HUES48 (cell line): ENCODE data around the gene CEP55.
"Not testable (repeated sequence)": the region's sequence is repeated elsewhere in the genome, so short reads cannot be mapped to it uniquely, and the experiment has no call there.

Experiments used
- H3K27ac ChIP-seq: one replicate; pipeline ENCODE4 v1.7.0; 2013; ENCODE audit warnings: low read depth, low read length, inconsistent platforms
- H3K27me3 ChIP-seq: 2 replicates; pipeline ENCODE4 v1.6.1; 2013; ENCODE audit warnings: mild to moderate bottlenecking, low read length; ENCODE audit not compliant: control insufficient read depth, insufficient read depth
- H3K36me3 ChIP-seq: 2 replicates; pipeline ENCODE4 v1.6.1; 2013; ENCODE audit warnings: low read length; ENCODE audit not compliant: control insufficient read depth, insufficient read depth
- H3K4me1 ChIP-seq: 2 replicates; pipeline ENCODE4 v1.6.1; 2013; ENCODE audit warnings: mild to moderate bottlenecking, low read length; ENCODE audit not compliant: control insufficient read depth, insufficient read depth
- H3K4me3 ChIP-seq: 2 replicates; pipeline ENCODE4 v1.5.1; 2013; ENCODE audit warnings: mild to moderate bottlenecking, low read depth, low read length
- H3K9ac ChIP-seq: 2 replicates; pipeline ENCODE4 v1.6.1; 2013; ENCODE audit warnings: mild to moderate bottlenecking, low read depth, low read length, moderate library complexity
- H3K9me3 ChIP-seq: 2 replicates; pipeline ENCODE4 v1.6.1; 2013; ENCODE audit warnings: low read length; ENCODE audit not compliant: control insufficient read depth, insufficient read depth

CEP55 gene

GRCh38 chr10:93461109-93461806 lies 35.2 kb upstream of the CEP55 start:
- no peaks in the 10 kb centered on the region for H3K36me3 ChIP-seq
- H3K9me3 ChIP-seq = no peaks in the 10 kb centered on the region
- no peak overlapping the region for H3K27ac ChIP-seq
- H3K4me3 ChIP-seq = no peak overlapping the region
- no peaks in the 10 kb centered on the region for H3K27me3 ChIP-seq
- no peak overlapping the region for H3K9ac ChIP-seq
- no peaks in the 10 kb centered on the region for H3K4me1 ChIP-seq

- no peaks in the 10 kb centered on the region for H3K9me3 ChIP-seq
- H3K27me3 ChIP-seq = no peaks in the 10 kb centered on the region
- no peaks in the 10 kb centered on the region for H3K36me3 ChIP-seq
- no peak overlapping the region for H3K27ac ChIP-seq
- no peak overlapping the region for H3K4me3 ChIP-seq
- H3K9ac ChIP-seq = no peak overlapping the region
- H3K4me1 ChIP-seq = no peaks in the 10 kb centered on the region
Measured at GRCh38 chr10:93461807-93462178, 34.6 kb upstream of the CEP55 start.

- Histone ChIP-seq H3K27ac (no peak overlapping the region), H3K9me3 (no peaks in the 10 kb centered on the region), H3K36me3 (no peaks in the 10 kb centered on the region), H3K4me3 (no peak overlapping the region), H3K27me3 (no peaks in the 10 kb centered on the region), H3K4me1 (no peaks in the 10 kb centered on the region), H3K9ac (no peak overlapping the region)
Measured at GRCh38 chr10:93462371-93462770, 34.0 kb upstream of the CEP55 start.

- no peaks in the 10 kb centered on the region for H3K36me3 ChIP-seq
- H3K4me3 ChIP-seq = no peak overlapping the region
- no peaks in the 10 kb centered on the region for H3K4me1 ChIP-seq
- no peak overlapping the region for H3K27ac ChIP-seq
- no peaks in the 10 kb centered on the region for H3K27me3 ChIP-seq
- no peak overlapping the region for H3K9ac ChIP-seq
- H3K9me3 ChIP-seq = no peaks in the 10 kb centered on the region
Measured at GRCh38 chr10:93462881-93463280, 33.5 kb upstream of the CEP55 start.

GRCh38 chr10:93463723-93464476 lies 32.5 kb upstream of the CEP55 start:
- no peak overlapping the region for H3K9ac ChIP-seq
- no peak overlapping the region for H3K4me3 ChIP-seq
- no peaks in the 10 kb centered on the region for H3K4me1 ChIP-seq
- no peak overlapping the region for H3K27ac ChIP-seq
- no peaks in the 10 kb centered on the region for H3K9me3 ChIP-seq
- H3K27me3 ChIP-seq = no peaks in the 10 kb centered on the region
- H3K36me3 ChIP-seq = no peaks in the 10 kb centered on the region

GRCh38 chr10:93464776-93465388 lies 31.5 kb upstream of the CEP55 start:
- Histone ChIP-seq H3K27ac (no peak overlapping the region), H3K9me3 (no peaks in the 10 kb centered on the region), H3K27me3 (no peaks in the 10 kb centered on the region), H3K4me3 (no peak overlapping the region), H3K36me3 (no peaks in the 10 kb centered on the region), H3K9ac (no peak overlapping the region), H3K4me1 (no peaks in the 10 kb centered on the region)

GRCh38 chr10:93465806-93466675 lies 30.4 kb upstream of the CEP55 start:
- Histone ChIP-seq H3K27me3 (no peaks in the 10 kb centered on the region), H3K27ac (no peak overlapping the region), H3K9ac (no peak overlapping the region), H3K9me3 (no peaks in the 10 kb centered on the region), H3K4me3 (no peak overlapping the region), H3K36me3 (no peaks in the 10 kb centered on the region), H3K4me1 (peaks cover 5% of the 10 kb centered on the region)

- H3K4me3 ChIP-seq, H3K9ac ChIP-seq, H3K36me3 ChIP-seq, H3K4me1 ChIP-seq, H3K9me3 ChIP-seq, H3K27ac ChIP-seq, H3K27me3 ChIP-seq: not testable (repeated sequence)
Measured at GRCh38 chr10:93467635-93468034, 28.8 kb upstream of the CEP55 start.

GRCh38 chr10:93468461-93469213 lies 27.8 kb upstream of the CEP55 start:
- Histone ChIP-seq H3K27me3 (no peaks in the 10 kb centered on the region), H3K9ac (no peak overlapping the region), H3K27ac (peak overlapping the region; percentile 68), H3K4me1 (peaks cover 9% of the 10 kb centered on the region), H3K36me3 (no peaks in the 10 kb centered on the region), H3K4me3 (no peak overlapping the region), H3K9me3 (no peaks in the 10 kb centered on the region)

GRCh38 chr10:93469454-93469853 lies 27.0 kb upstream of the CEP55 start:
- H3K9ac ChIP-seq = no peak overlapping the region
- H3K36me3 ChIP-seq = no peaks in the 10 kb centered on the region
- no peaks in the 10 kb centered on the region for H3K9me3 ChIP-seq
- no peak overlapping the region for H3K27ac ChIP-seq
- peaks cover 9% of the 10 kb centered on the region for H3K4me1 ChIP-seq
- no peak overlapping the region for H3K4me3 ChIP-seq
- no peaks in the 10 kb centered on the region for H3K27me3 ChIP-seq
